A549 (cell line): ENCODE measurements around the gene PALM3. TPM values are rescaled to one million over a fixed set of nuclear protein-coding genes. Genes with fewer than 3 reads are reported as not detected.

Source experiments
- ATAC-seq, 2 experiments: fragments of 200-7000 bp in 1 of 2; fragments of >200 bp in 1 of 2; cut with Nextera tagmentation in 1 of 2; cut with Tn5 transposase in 1 of 2; 3 replicates each; pipeline versions ENCODE4 v1.8.0 to v1.9.1; 2018 to 2020; ENCODE audit warnings: mild to moderate bottlenecking in 1 of 2, moderate library complexity in 1 of 2
- CTCF ChIA-PET: fragments of 300-600 bp; sonication (Branson Sonifier 250); formaldehyde crosslinking; extraction: SDS; loops from one replicate; lab custom pipeline; 2021; ENCODE audit warnings: antibody characterized with exemption, inconsistent platforms; lab: Yijun Ruan, JAX
- POLR2A ChIA-PET: fragments of 350-600 bp; formaldehyde crosslinking; extraction: SDS; loops from one replicate; lab custom pipeline; 2021; ENCODE audit warnings: antibody characterized with exemption, inconsistent platforms; lab: Yijun Ruan, JAX
- DNase-seq, 2 experiments: peaks; one replicate each; pipeline versions ENCODE4 v3.0.0 to v3.0.0-alpha.2; 2011 to 2016; ENCODE audit warnings: low read depth in 1 of 2, low spot score in 1 of 2
- FAIRE-seq: peaks from 2 replicates; lab custom pipeline; 2011; peaks lifted over from hg19 to GRCh38; lab: Jason Lieb, UNC
- H3K27ac ChIP-seq, 2 experiments: fragments of >200 bp; sonication (Bioruptor Twin); formaldehyde crosslinking; 3 replicates each; pipeline ENCODE4 v1.5.1; 2016 to 2017
- H3K4me1 ChIP-seq: fragments of >200 bp; sonication (Bioruptor Twin); formaldehyde crosslinking; 3 replicates; pipeline ENCODE4 v1.6.1; 2016
- H3K4me2 ChIP-seq: fragments of >200 bp; sonication (Bioruptor Twin); formaldehyde crosslinking; 3 replicates; pipeline ENCODE4 v1.6.1; 2016
- H3K4me3 ChIP-seq: fragments of >200 bp; sonication (Bioruptor Twin); formaldehyde crosslinking; 3 replicates; pipeline ENCODE4 v1.5.1; 2016
- H3K9me3 ChIP-seq: fragments of >200 bp; sonication (Bioruptor Twin); formaldehyde crosslinking; 3 replicates; pipeline ENCODE4 v1.6.1; 2016
- ATOH8 ChIP-seq: fragments of 250-450 bp; sonication (Bioruptor Pico); IDR thresholded peaks from 2 replicates; pipeline ENCODE4 v1.5.0; 2020; ENCODE audit warnings: low read depth, mild to moderate bottlenecking, moderate library complexity
- BCL3 ChIP-seq: fragments of >200 bp; sonication (Bioruptor Twin); formaldehyde crosslinking; IDR thresholded peaks from 3 replicates; pipeline ENCODE4 v1.6.1; 2016
- CBX2 ChIP-seq: fragments of 200-600 bp; sonication (generic); IDR thresholded peaks from 2 replicates; pipeline ENCODE4 v1.6.1; 2016; ENCODE audit warnings: low read depth, mild to moderate bottlenecking, borderline replicate concordance
- E2F6 ChIP-seq: IDR thresholded peaks from 2 replicates; pipeline ENCODE4 v1.6.1; 2012; ENCODE audit warnings: low read depth, borderline replicate concordance
- EP300 ChIP-seq, 2 experiments: fragments of >200 bp; sonication (Bioruptor Twin); formaldehyde crosslinking; IDR thresholded peaks; 2 replicates in 1 of 2; 3 replicates in 1 of 2; pipeline ENCODE4 v1.6.1; 2016 to 2017
- HMGXB4 ChIP-seq: fragments of 250-450 bp; sonication (Bioruptor Pico); IDR thresholded peaks from 2 replicates; pipeline ENCODE4 v1.5.0; 2021; ENCODE audit warnings: mild to moderate bottlenecking, moderate library complexity, borderline replicate concordance
- HOXA7 ChIP-seq: fragments of 250-450 bp; sonication (Bioruptor Pico); IDR thresholded peaks from 2 replicates; pipeline ENCODE4 v1.5.0; 2020; ENCODE audit warnings: mild to moderate bottlenecking, moderate library complexity
- HOXB13 ChIP-seq: fragments of 250-450 bp; sonication (Bioruptor Pico); IDR thresholded peaks from 2 replicates; pipeline ENCODE4 v1.5.0; 2020; ENCODE audit warnings: low read depth, mild to moderate bottlenecking, moderate library complexity
- JUN ChIP-seq, 2 experiments: fragments of >200 bp; sonication (Bioruptor Twin); formaldehyde crosslinking; IDR thresholded peaks; 2 replicates in 1 of 2; 3 replicates in 1 of 2; pipeline ENCODE4 v1.6.1; 2016 to 2017
- JUNB ChIP-seq: fragments of >200 bp; sonication (Bioruptor Twin); formaldehyde crosslinking; IDR thresholded peaks from 2 replicates; pipeline ENCODE4 v1.6.1; 2016
- KDM1A ChIP-seq: fragments of 200-600 bp; sonication (generic); IDR thresholded peaks from 2 replicates; pipeline ENCODE4 v1.6.1; 2016; ENCODE audit warnings: low read depth, mild to moderate bottlenecking
- KDM5A ChIP-seq: fragments of 200-600 bp; sonication (generic); IDR thresholded peaks from 2 replicates; pipeline ENCODE4 v1.6.1; 2016; ENCODE audit warnings: antibody characterized with exemption, mild to moderate bottlenecking
- MAFK ChIP-seq: fragments of 450-650 bp; IDR thresholded peaks from 2 replicates; pipeline ENCODE4 v1.6.1; 2014; ENCODE audit not compliant: partially characterized antibody
- MAZ ChIP-seq: fragments of 150-350 bp; IDR thresholded peaks from 2 replicates; pipeline ENCODE4 v1.6.1; 2014; ENCODE audit warnings: antibody characterized with exemption, low read depth, low read length, borderline replicate concordance
- PHF8 ChIP-seq: fragments of 200-600 bp; sonication (generic); IDR thresholded peaks from 2 replicates; pipeline ENCODE4 v1.6.1; 2016; ENCODE audit warnings: low read depth, mild to moderate bottlenecking, antibody characterized with exemption, moderate library complexity, borderline replicate concordance
- POLR2A ChIP-seq: IDR thresholded peaks from 2 replicates; pipeline ENCODE4 v1.6.1; 2012; ENCODE audit warnings: mild to moderate bottlenecking, low read length
- POLR2AphosphoS2 ChIP-seq: conservative IDR thresholded peaks from 2 replicates; pipeline ENCODE4 v1.6.1; 2012; ENCODE audit warnings: low read length, improper control_type of control experiment, inconsistent platforms
- RARB ChIP-seq: fragments of 250-450 bp; sonication (Bioruptor Pico); IDR thresholded peaks from 2 replicates; pipeline ENCODE4 v1.8.0; 2021; ENCODE audit warnings: mild to moderate bottlenecking, moderate library complexity
- SMC3 ChIP-seq: fragments of >200 bp; sonication (Bioruptor Twin); formaldehyde crosslinking; IDR thresholded peaks from 3 replicates; pipeline ENCODE4 v1.6.1; 2018; ENCODE audit warnings: inconsistent platforms
- SREBF2 ChIP-seq: fragments of 450-650 bp; IDR thresholded peaks from 2 replicates; pipeline ENCODE4 v1.6.1; 2014; ENCODE audit warnings: mild to moderate bottlenecking, moderate library complexity
- ZFP36 ChIP-seq: fragments of 450-650 bp; IDR thresholded peaks from 2 replicates; pipeline ENCODE4 v1.6.1; 2014; ENCODE audit warnings: borderline replicate concordance; ENCODE audit not compliant: partially characterized antibody
- ZNF302 ChIP-seq: fragments of 250-450 bp; sonication (Bioruptor Pico); IDR thresholded peaks from 2 replicates; pipeline ENCODE4 v1.9.0; 2021; ENCODE audit warnings: inconsistent platforms, mild to moderate bottlenecking, moderate library complexity
- ZSCAN20 ChIP-seq: fragments of 250-450 bp; sonication (Bioruptor Pico); IDR thresholded peaks from 2 replicates; pipeline ENCODE4 v1.8.0; 2022; ENCODE audit warnings: mild to moderate bottlenecking, moderate library complexity
- WGBS: methylation state at CpG from one replicate; pipeline ENCODE4 v1.1.6; 2017; ENCODE audit errors: missing lambda C conversion rate; 5-methylcytosine and 5-hydroxymethylcytosine counted together
- polyA plus RNA-seq, 4 experiments: library from polyadenylated mRNA; depleted of rRNA in 3 of 4; stranded (reverse); fragments of >200 nt; fragmentation: RNase III in 1 of 4; extraction: RNeasy Plus Mini Kit Qiagen cat#74134 plus additional on column Dnase treatment in 1 of 4; gene quantifications; 2 replicates in 3 of 4; 3 replicates in 1 of 4; pipeline ENCODE4 v1.2.3, GENCODE V29; 2011 to 2017
- TF ChIP-seq, protein P1 (sequence below): fragments of 150-350 bp; IDR thresholded peaks from 2 replicates; pipeline ENCODE4 v1.6.1; 2014; ENCODE audit warnings: low read depth, mild to moderate bottlenecking, low read length
- TF ChIP-seq, protein P2 (sequence below): fragments of 200-600 bp; sonication (generic); IDR thresholded peaks from 2 replicates; pipeline ENCODE4 v1.6.1; 2016; ENCODE audit warnings: antibody characterized with exemption, mild to moderate bottlenecking, moderate library complexity

PALM3 gene
- polyA plus RNA-seq, 2 of the 4 experiments (the other 2 are of a cell fraction), result 0.96 to 12.1 TPM

GRCh38 chr19:14033946-14034345 is 27.9 kb downstream of the PALM3 start:
- no peak for FAIRE-seq
- H3K4me3 ChIP-seq, result no peak overlapping the region
- H3K9me3 ChIP-seq, result no peaks in the 10 kb centered on the region
- no peak for DNase-seq
- no peak for ATAC-seq
- peaks cover 4% of the 10 kb centered on the region; the same call in 1 of the 3 replicates for H3K4me1 ChIP-seq
- WGBS, result 100% methylated on average over 2 of the region's 2 CpGs
- POLR2A ChIA-PET, result no interaction called here
- H3K27ac ChIP-seq, result no peak overlapping the region
- CTCF ChIA-PET, result interaction anchor here (1.4 to 4.3 kb wide), 3 partner anchors 9 to 39 kb away, joined by 4 to 22 read pairs (median 7); partner anchors contain the start of gene MISP3
- H3K4me2 ChIP-seq, result no peak overlapping the region
- TF ChIP-seq SMC3, result no peak
- 0 out of 2 replicates have a peak, but pooled peaks have one; percentile 69 for TF ChIP-seq KDM1A
- TF ChIP-seq HOXB13 (CRISPR knock-in tag), result no peak
- TF ChIP-seq ZFP36, result peak; percentile 74

GRCh38 chr19:14031719-14032480 is 30.0 kb downstream of the PALM3 start, which contains the start of gene IL27RA:
Gene IL27RA, plus strand, starts transcription at chr19:14031762. Its CDS starts 111 bp downstream, at chr19:14031873.
- FAIRE-seq (no peak), ATAC-seq (peak; percentile 89 to 90), DNase-seq (peak; percentile 59 to 68)
- peak within 1 kb of the TSS; percentile 88 for H3K27ac ChIP-seq
- H3K4me2 ChIP-seq, result peak within 1 kb of the TSS; percentile 94
- 0% methylated on average over 4 of the region's 63 CpGs for WGBS
- POLR2A ChIA-PET, result interaction anchor here (0.6 to 1.7 kb wide), 6 partner anchors 9 to 1009 kb away, joined by 3 to 6 read pairs (median 4); partner anchors contain the start of gene RFX1
- peaks cover 4% of the 10 kb centered on the region; the same call in 1 of the 3 replicates for H3K4me1 ChIP-seq
- H3K9me3 ChIP-seq, result no peaks in the 10 kb centered on the region
- CTCF ChIA-PET, result interaction anchor here (0.7 to 4.3 kb wide), 17 partner anchors 9 to 151 kb away, joined by 3 to 22 read pairs (median 5); partner anchors contain the start of gene MISP3
- H3K4me3 ChIP-seq, result peak within 1 kb of the TSS; percentile 69
- TF ChIP-seq ZSCAN20 (CRISPR knock-in tag) (no peak), BCL3 (no peak), HMGXB4 (CRISPR knock-in tag) (0 out of 2 replicates have a peak, but pooled peaks have one; percentile 19), SREBF2 (no peak), ATOH8 (no peak), MAFK (no peak), MAZ (no peak), RARB (no peak), SMC3 (peak; percentile 45), JUN (IDR thresholded peaks at IDR 0.05) (0 out of 5 replicates have a peak, but pooled peaks of 1 of the 2 experiments have one; percentile 20), KDM5A (no peak), CBX2 (no peak), PHF8 (peak; percentile 44; the same call in 1 of the 2 replicates), POLR2AphosphoS2 (no peak), POLR2A (peak; percentile 16; the same call in 1 of the 2 replicates), ZNF302 (no peak), E2F6 (peak; percentile 70; the same call in 1 of the 2 replicates), EP300 (IDR thresholded peaks at IDR 0.05) (no peak), HOXA7 (no peak), KDM1A (no peak), JUNB (no peak)
- TF ChIP-seq, protein P1, sequence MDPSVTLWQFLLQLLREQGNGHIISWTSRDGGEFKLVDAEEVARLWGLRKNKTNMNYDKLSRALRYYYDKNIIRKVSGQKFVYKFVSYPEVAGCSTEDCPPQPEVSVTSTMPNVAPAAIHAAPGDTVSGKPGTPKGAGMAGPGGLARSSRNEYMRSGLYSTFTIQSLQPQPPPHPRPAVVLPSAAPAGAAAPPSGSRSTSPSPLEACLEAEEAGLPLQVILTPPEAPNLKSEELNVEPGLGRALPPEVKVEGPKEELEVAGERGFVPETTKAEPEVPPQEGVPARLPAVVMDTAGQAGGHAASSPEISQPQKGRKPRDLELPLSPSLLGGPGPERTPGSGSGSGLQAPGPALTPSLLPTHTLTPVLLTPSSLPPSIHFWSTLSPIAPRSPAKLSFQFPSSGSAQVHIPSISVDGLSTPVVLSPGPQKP, result no peak
- TF ChIP-seq, protein P2, sequence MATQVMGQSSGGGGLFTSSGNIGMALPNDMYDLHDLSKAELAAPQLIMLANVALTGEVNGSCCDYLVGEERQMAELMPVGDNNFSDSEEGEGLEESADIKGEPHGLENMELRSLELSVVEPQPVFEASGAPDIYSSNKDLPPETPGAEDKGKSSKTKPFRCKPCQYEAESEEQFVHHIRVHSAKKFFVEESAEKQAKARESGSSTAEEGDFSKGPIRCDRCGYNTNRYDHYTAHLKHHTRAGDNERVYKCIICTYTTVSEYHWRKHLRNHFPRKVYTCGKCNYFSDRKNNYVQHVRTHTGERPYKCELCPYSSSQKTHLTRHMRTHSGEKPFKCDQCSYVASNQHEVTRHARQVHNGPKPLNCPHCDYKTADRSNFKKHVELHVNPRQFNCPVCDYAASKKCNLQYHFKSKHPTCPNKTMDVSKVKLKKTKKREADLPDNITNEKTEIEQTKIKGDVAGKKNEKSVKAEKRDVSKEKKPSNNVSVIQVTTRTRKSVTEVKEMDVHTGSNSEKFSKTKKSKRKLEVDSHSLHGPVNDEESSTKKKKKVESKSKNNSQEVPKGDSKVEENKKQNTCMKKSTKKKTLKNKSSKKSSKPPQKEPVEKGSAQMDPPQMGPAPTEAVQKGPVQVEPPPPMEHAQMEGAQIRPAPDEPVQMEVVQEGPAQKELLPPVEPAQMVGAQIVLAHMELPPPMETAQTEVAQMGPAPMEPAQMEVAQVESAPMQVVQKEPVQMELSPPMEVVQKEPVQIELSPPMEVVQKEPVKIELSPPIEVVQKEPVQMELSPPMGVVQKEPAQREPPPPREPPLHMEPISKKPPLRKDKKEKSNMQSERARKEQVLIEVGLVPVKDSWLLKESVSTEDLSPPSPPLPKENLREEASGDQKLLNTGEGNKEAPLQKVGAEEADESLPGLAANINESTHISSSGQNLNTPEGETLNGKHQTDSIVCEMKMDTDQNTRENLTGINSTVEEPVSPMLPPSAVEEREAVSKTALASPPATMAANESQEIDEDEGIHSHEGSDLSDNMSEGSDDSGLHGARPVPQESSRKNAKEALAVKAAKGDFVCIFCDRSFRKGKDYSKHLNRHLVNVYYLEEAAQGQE, result no peak
